ENCODE data around the gene FGD3.

FGD3 gene

DNA sequence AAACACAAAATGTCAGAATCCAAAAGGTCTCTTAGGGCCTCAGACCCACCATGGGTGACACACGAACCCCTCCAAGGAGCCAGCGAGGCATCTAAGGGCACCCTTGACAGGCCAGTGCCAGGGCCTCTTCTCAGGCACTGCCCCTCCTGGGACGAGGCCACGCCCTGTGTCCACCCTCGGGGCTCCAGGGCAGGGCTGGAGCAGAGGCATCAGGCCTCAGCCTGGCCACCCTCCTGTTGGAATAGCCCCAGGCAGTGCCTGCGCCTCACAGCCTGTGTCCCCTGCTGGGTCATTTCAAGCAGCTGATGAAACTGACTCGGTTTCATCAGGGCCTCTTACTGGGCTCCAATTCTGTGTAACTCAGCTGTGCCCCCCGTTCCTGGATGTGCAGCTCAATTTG lies 78.4 kb downstream of the FGD3 start:
- H3K27ac ChIP-seq: no peak overlapping the region
- CTCF ChIA-PET: interaction anchor here (0.6 to 1.9 kb wide), 4 partner anchors 16 to 310 kb away, joined by 3 to 5 read pairs (median 4); no protein-coding TSS in a partner anchor
- DNase-seq (ENCODE audit: low spot score): no peak
- TF ChIP-seq, protein P1, sequence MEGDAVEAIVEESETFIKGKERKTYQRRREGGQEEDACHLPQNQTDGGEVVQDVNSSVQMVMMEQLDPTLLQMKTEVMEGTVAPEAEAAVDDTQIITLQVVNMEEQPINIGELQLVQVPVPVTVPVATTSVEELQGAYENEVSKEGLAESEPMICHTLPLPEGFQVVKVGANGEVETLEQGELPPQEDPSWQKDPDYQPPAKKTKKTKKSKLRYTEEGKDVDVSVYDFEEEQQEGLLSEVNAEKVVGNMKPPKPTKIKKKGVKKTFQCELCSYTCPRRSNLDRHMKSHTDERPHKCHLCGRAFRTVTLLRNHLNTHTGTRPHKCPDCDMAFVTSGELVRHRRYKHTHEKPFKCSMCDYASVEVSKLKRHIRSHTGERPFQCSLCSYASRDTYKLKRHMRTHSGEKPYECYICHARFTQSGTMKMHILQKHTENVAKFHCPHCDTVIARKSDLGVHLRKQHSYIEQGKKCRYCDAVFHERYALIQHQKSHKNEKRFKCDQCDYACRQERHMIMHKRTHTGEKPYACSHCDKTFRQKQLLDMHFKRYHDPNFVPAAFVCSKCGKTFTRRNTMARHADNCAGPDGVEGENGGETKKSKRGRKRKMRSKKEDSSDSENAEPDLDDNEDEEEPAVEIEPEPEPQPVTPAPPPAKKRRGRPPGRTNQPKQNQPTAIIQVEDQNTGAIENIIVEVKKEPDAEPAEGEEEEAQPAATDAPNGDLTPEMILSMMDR (conservative IDR thresholded peaks at IDR 0.05; ENCODE audit: low read depth): no peak
- POLR2A ChIA-PET (ENCODE audit: low non-redundant PET): no interaction called here

DNA sequence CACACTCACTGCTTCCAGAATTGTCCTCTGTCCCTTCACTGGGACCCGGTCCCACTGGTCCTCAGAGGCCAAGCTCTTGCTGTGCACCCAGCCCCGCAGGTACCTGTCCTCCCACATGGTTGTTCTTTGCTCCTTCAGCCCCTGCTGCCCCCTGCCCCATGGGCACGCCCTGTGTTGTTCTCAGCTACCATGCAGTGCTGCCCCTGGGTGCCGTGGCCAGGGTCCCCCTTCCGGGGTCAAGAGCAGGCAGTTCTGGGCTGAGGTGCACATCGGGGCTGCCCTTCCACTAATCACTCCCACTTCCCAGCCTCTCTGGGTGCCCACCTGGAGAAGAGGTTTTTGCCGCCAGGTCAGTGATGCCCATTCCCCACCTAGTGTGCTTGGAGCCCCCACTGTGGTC lies 79.3 kb downstream of the FGD3 start:
- CTCF ChIA-PET: interaction anchor here (0.5 to 1.9 kb wide), 3 partner anchors 23 to 141 kb away, joined by 3 to 5 read pairs (median 4); no protein-coding TSS in a partner anchor
- no peak overlapping the region for H3K27ac ChIP-seq
- POLR2A ChIA-PET (ENCODE audit: low non-redundant PET): no interaction called here
- no peak for DNase-seq (ENCODE audit: low spot score)
- TF ChIP-seq, protein P1 (conservative IDR thresholded peaks at IDR 0.05; ENCODE audit: low read depth): no peak

DNA sequence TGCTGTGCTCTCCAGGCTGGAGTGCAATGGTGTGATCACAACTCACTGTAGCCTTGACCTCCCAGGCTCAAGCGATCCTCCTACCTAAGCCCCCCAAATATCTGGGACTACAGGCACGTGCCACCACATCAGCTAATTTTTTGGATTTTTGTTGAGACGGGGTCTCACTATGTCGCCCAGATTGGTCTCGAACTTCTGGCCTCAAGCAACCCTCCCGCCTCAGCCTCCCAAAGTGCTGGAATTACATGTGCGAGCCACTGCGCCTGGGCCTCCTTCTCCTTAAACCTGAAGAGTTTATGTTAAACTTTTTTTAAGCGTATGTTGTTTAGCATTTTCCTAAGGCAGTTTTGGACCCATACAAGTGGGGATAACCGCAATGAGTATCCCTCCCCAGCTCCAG lies 80.4 kb downstream of the FGD3 start:
- no peak overlapping the region for H3K27ac ChIP-seq
- ChIA-PET POLR2A (ENCODE audit: low non-redundant PET) (no interaction called here), CTCF (no interaction called here)
- no peak for DNase-seq (ENCODE audit: low spot score)
- TF ChIP-seq, protein P1 (conservative IDR thresholded peaks at IDR 0.05; ENCODE audit: low read depth): no peak

DNA sequence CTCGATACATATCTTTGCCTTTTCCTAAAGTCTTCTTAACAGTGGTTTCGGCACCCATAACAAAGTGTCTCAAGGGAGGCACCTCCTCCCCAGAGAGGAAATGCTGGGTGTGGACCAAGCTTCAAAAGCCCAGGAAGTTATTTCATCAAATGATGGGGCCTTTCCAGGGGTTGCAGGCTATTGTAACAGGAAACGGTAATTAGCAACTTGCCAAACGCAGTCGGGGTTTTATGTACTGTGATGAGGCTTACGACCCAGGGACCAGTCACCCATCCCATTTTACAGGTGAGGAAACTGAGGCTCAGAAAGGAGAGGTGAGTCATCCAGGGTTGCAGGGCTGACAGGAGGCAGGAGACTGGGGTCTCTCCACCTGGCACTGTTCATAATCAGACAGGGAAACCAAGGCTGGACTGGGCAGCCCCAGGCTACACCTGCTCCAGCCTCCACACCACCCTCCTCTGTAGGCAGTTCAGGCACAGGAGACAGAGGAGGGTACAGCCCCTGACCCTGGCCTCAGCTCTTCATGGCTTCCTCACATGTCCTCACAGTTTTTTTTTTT lies 81.2 kb downstream of the FGD3 start:
- TF ChIP-seq, protein P1 (conservative IDR thresholded peaks at IDR 0.05; ENCODE audit: low read depth): no peak
- H3K27ac ChIP-seq: no peak overlapping the region
- no peak for DNase-seq (ENCODE audit: low spot score)
- ChIA-PET CTCF (interaction anchor here (0.7 kb wide), 1 partner anchor 816 kb away, joined by 3 read pairs; no protein-coding TSS in a partner anchor), POLR2A (ENCODE audit: low non-redundant PET) (no interaction called here)

DNA sequence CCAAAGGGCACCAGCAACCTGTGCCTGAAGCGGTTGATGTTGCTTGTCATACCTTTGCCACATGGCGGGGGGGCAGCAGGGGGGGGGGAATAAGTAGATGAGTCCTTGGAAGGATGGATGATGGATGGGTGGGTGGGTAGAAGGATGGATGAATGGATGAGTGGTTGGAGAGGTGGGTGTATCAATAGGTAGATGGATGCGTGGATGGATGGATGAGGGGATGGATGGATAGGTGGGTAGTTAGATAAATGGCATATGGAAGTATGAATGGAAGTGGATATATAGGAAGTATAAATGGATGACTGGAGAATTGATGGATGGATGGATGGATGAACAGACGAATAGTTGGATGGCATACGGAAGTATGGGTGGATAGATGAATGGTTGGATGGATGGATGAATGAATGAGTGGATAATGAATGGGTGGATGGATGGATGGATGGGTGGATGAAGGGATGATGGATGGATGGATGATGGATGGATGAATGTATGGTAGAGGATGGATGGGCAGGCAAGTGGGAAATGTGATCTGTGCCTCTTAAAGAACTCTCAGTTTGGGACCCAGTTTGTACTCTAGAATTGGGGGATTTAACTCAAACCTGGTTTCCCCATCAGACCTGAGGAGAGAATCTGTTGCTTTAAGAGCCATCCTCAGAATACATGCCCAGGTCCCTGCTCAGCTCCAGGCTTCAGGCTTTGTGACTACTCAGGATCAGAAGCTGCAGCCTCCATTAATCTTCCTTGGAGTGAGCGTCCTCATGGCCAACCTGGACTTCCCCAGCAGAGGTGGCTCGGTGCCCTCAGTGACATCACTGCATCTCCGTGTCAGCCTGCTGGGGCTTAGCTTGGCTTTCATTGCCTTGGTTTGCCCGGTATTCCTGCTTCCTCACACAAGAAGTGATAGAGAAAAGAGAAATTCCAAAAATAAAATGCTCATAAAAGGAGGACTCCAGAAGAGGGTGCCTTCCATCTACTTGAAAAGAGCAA lies 83.6 kb downstream of the FGD3 start:
- ChIA-PET CTCF (no interaction called here), POLR2A (ENCODE audit: low non-redundant PET) (no interaction called here)
- no peak for DNase-seq (ENCODE audit: low spot score)
- TF ChIP-seq, protein P1 (conservative IDR thresholded peaks at IDR 0.05; ENCODE audit: low read depth): no peak
- no peak overlapping the region for H3K27ac ChIP-seq

DNA sequence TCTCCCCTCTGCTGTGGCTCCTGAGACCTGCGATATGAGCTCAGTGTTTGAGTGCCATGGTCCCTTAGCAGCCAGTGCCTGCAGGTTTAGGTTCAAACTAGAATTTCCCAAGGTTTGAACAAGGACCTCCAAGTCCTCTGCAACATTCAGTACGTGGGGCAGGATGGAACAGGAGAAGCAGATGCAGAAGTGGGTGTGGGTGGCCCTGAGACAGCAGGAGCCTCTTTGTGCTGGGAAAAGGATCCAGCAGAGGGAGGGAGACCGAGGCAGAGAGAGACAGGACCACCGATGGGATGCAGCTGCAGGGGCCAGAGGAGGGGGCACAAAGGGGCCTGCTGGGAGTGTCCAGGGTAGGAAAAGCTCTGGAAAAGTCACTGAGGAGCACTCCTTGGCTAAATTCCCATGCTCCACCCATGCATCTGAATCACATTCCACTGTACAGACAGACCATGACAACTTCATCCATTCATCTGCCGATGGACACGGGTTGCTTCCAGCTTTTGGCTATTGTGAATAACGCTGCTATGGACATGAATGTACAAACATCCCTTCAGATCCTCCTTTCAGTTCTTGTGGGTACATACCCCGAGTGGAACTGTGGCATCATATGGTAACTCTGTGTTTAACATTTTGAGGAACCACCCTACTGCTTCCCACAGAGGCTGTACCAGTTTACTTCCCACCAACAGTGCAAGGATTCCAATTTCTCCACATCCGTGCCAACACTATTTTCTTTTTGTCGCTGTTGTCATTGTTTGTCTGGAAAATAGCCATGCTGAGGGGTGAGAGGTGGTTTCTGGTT lies 84.5 kb downstream of the FGD3 start:
- ChIA-PET CTCF (interaction anchor here (0.6 kb wide), 1 partner anchor 59 kb away, joined by 3 read pairs; no protein-coding TSS in a partner anchor), POLR2A (ENCODE audit: low non-redundant PET) (no interaction called here)
- TF ChIP-seq, protein P1 (conservative IDR thresholded peaks at IDR 0.05; ENCODE audit: low read depth): no peak
- DNase-seq (ENCODE audit: low spot score): peak; percentile 45
- H3K27ac ChIP-seq: no peak overlapping the region
